Fibroblast of the aortic adventitia (primary cell): ENCODE data around the gene DSEL. TPM values are rescaled to one million over a fixed set of nuclear protein-coding genes. Genes with fewer than 3 reads are reported as not detected.

ENCODE experiments used
- DNase-seq: peaks from one replicate; pipeline ENCODE4 v3.0.0-alpha.2; 2010; ENCODE audit warnings: low read depth
- H3K4me3 ChIP-seq: 2 replicates; pipeline ENCODE4 v1.5.1; 2011; ENCODE audit warnings: low read depth, mild to moderate bottlenecking, control low read depth, low read length, moderate library complexity
- CTCF ChIP-seq: IDR thresholded peaks from 2 replicates; pipeline ENCODE4 v1.5.1; 2011; ENCODE audit warnings: mild to moderate bottlenecking, low read length, control low read depth, inconsistent platforms; ENCODE audit not compliant: insufficient read depth
- total RNA-seq: library from RNA; depleted of rRNA; stranded (reverse); fragments of >200 nt; gene quantifications from 2 replicates; pipeline ENCODE4 v1.2.3, GENCODE V29; 2012; ENCODE audit warnings: low replicate concordance

DSEL gene
- total RNA-seq, 1 donor: 108 TPM

DNA sequence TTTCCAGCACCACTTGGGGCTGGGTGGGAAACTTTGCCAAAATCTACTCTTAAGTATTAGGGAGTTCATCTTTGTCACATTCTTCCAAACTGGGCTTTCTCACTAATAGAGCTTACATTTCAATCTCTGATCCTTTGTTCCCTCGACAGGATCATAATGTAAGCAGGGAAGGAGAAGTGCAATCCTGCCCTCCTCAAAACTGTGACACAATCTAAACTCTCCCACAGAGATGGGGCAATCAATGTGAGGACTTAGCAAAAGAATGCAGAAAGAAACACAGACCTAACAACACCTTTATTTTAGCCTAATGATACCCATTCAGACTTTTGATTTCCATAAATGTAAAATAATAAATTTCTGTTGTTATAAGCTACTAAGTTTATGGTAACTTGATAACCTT is 40.8 kb downstream of the DSEL start:
- no peak for TF ChIP-seq CTCF
- peak; percentile 44 for DNase-seq
- H3K4me3 ChIP-seq: no peak overlapping the region

DNA sequence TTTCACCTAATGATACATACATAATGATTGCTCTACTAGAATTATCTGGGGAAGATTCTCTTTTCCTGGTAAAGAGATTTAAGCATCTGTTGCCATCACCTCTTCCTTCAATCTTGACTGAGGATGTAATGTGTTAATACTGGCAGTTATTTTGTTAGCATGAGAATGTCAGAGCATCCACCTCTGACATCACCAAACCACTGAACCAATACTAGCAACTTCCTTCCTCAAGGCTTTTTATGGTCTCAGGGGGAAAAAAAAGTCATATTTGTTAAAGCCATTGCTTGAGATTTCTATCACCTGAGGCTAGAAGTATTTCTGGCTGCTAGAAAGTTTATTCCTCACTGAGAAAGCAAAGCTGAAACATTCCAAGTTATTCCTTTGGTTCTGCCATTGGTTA is 48.5 kb downstream of the DSEL start:
- H3K4me3 ChIP-seq: no peak overlapping the region
- no peak for TF ChIP-seq CTCF
- no peak for DNase-seq

- no peak for DNase-seq
- no peak overlapping the region for H3K4me3 ChIP-seq
- no peak for TF ChIP-seq CTCF
Measured at GRCh38 chr18:67467188-67467587, 49.3 kb downstream of the DSEL start.

DNA sequence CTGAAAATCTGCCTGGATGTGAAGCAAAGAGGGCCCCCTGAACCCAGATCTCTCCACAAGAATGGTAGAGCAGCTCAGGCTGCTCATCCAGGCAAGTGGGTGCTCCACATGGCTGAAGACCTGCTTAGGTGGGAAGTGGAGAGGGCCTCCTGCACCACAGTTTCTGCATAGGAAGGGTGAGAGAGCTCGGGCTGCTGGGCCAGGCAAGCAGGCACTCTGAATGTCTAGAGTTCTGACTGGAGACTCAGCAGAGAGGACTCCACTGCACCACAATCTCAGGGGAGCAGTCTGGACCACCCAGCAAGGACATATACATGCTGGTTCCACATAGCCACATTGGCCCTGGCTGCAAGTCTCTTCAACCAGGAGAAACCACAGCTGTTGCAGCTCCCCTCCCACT is 52.0 kb downstream of the DSEL start:
- no peak for DNase-seq
- no peak for TF ChIP-seq CTCF
- H3K4me3 ChIP-seq: no peak overlapping the region

GRCh38 chr18:67463829-67464228 is 52.7 kb downstream of the DSEL start:
- DNase-seq: no peak
- H3K4me3 ChIP-seq: no peak overlapping the region
- no peak for TF ChIP-seq CTCF

- peak; percentile 12 for DNase-seq
- peak; percentile 35 for TF ChIP-seq CTCF
- no peak overlapping the region for H3K4me3 ChIP-seq
Measured at GRCh38 chr18:67456711-67457110, 59.8 kb downstream of the DSEL start.
